ENCODE results near the gene HYAL3.

DNA sequence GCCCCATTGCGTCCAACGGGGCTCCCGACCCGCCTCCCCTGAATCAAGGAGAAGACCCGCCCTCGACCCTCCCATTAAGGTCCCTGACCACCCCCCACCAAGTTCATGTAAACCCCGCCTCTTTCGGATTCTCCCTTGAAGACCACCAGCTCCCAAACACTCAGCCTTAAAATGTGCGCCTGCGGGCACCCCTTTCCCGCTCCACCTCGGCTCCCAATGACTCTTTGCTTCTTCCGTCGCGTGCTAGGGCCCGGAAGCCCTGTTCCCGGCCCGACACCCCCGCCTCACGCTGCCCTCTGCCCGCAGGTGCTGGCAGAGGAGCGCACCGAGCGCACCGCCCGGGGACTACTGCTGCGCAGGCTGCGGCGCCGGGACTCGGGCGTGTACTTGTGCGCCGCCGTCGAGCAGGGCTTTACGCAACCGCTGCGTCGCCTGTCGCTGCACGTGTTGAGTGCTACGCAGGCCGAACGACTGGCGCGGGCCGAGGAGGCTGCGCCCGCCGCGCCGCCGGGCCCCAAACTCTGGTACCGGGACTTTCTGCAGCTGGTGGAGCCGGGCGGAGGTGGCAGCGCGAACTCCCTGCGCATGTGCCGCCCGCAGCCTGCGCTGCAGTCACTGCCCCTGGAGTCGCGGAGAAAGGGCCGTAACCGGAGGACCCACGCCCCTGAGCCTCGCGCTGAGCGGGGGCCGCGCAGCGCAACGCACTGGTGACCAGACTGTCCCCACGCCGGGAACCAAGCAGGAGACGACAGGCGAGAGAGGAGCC, 23.0 kb downstream of the HYAL3 start:
- TF ChIP-seq, protein P1, sequence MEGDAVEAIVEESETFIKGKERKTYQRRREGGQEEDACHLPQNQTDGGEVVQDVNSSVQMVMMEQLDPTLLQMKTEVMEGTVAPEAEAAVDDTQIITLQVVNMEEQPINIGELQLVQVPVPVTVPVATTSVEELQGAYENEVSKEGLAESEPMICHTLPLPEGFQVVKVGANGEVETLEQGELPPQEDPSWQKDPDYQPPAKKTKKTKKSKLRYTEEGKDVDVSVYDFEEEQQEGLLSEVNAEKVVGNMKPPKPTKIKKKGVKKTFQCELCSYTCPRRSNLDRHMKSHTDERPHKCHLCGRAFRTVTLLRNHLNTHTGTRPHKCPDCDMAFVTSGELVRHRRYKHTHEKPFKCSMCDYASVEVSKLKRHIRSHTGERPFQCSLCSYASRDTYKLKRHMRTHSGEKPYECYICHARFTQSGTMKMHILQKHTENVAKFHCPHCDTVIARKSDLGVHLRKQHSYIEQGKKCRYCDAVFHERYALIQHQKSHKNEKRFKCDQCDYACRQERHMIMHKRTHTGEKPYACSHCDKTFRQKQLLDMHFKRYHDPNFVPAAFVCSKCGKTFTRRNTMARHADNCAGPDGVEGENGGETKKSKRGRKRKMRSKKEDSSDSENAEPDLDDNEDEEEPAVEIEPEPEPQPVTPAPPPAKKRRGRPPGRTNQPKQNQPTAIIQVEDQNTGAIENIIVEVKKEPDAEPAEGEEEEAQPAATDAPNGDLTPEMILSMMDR (conservative IDR thresholded peaks at IDR 0.05): no peak
- TF ChIP-seq EZH2 (IDR thresholded peaks at IDR 0.05; ENCODE audit: low read depth): no peak

Measured in PC-9 (cell line).